ENCODE data around the gene MAP2K3.
"Not testable (repeated sequence)": the region's sequence is repeated elsewhere in the genome, so short reads cannot be mapped to it uniquely, and the experiment has no call there.

GRCh38 chr17:21314261-21314664 is 29.8 kb downstream of the MAP2K3 start:
- not testable (repeated sequence) for TF ChIP-seq TEAD4 (CRISPR knock-in tag; IDR thresholded peaks at IDR 0.05); CTCF (IDR thresholded peaks at IDR 0.05); FOXJ3 (CRISPR knock-in tag; IDR thresholded peaks at IDR 0.05; ENCODE audit: borderline replicate concordance)
- TF ChIP-seq, protein P1, sequence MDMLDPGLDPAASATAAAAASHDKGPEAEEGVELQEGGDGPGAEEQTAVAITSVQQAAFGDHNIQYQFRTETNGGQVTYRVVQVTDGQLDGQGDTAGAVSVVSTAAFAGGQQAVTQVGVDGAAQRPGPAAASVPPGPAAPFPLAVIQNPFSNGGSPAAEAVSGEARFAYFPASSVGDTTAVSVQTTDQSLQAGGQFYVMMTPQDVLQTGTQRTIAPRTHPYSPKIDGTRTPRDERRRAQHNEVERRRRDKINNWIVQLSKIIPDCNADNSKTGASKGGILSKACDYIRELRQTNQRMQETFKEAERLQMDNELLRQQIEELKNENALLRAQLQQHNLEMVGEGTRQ (CRISPR knock-in tag; IDR thresholded peaks at IDR 0.05) = not testable (repeated sequence)

Data from WTC11 (cell line).